IPS-18c (cell line): ENCODE results near the gene NOSIP.
"Not testable (repeated sequence)": the region's sequence is repeated elsewhere in the genome, so short reads cannot be mapped to it uniquely, and the experiment has no call there.

Experiments used
- H3K4me3 ChIP-seq: 2 replicates; pipeline ENCODE4 v1.7.0; 2013; ENCODE audit warnings: low read depth, mild to moderate bottlenecking, low read length, moderate library complexity; ENCODE audit not compliant: insufficient read depth
- H3K9me3 ChIP-seq: one replicate; pipeline ENCODE4 v1.6.1; 2013; ENCODE audit warnings: mild to moderate bottlenecking, low read length, moderate library complexity; ENCODE audit not compliant: control insufficient read depth, insufficient read depth

NOSIP gene

GRCh38 chr19:49580264-49581006 is at the start of gene NOSIP:
Gene NOSIP (minus strand): TSS chr19:49580556. CDS start chr19:49560691, 19,865 bp downstream.
- Histone ChIP-seq H3K9me3 (no peaks in the 10 kb centered on the region), H3K4me3 (peak within 1 kb of the TSS; percentile 85)

GRCh38 chr19:49629659-49630058 is 49.3 kb upstream of the NOSIP start:
- H3K9me3 ChIP-seq = no peaks in the 10 kb centered on the region

GRCh38 chr19:49626226-49626625 is 45.9 kb upstream of the NOSIP start:
- H3K4me3 ChIP-seq = no peak overlapping the region
- H3K9me3 ChIP-seq = no peaks in the 10 kb centered on the region

More at GRCh38 chr19:49629659-49630058, 49.3 kb upstream of the NOSIP start:
- no peak overlapping the region for H3K4me3 ChIP-seq

DNA sequence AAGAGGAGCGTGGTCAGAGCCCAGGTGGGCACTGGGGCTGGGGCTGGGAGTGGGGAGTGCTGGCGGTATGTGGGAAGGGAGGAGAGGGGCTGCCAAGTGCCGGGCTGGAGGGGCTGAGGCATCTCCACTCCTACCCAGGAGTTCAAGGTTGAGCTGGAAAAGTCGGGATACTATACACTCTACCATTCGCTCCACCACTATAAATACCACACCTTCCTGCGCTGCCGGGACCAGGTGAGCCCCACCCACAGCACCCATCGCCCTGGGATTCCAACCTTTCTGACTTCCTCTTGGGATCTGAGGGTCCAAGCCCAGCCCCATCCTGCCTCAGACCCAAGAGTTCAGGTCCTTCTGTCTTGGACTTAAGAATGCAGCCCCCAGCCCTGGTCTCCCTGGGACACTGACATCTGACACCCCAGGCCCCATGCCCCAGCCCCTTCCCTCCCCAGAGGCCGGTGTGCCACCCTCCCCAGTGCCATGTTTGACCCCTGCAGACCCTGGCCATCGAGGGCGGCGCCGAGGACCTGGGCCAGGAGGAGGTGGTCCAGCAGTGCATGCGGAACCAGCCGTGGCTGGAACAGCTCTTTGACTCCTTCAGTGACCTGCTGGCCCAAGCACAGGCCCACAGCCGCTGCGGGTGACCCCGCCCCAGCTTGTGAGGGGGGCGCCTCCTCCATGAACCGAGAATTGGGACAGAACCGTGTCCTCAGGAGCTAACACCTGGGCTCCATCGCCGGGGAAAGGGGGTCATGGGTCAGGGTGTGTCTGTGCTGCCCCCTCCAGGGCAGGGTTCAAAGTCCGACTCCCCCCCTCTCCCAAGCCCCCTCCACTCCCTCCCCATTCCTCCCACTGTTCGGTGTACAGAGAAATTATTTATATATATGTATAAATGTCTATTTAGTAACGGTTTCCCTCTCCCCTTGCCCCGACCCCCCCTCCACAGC is 44.9 kb upstream of the NOSIP start:
- Histone ChIP-seq H3K9me3 (no peaks in the 10 kb centered on the region), H3K4me3 (no peak overlapping the region)

DNA sequence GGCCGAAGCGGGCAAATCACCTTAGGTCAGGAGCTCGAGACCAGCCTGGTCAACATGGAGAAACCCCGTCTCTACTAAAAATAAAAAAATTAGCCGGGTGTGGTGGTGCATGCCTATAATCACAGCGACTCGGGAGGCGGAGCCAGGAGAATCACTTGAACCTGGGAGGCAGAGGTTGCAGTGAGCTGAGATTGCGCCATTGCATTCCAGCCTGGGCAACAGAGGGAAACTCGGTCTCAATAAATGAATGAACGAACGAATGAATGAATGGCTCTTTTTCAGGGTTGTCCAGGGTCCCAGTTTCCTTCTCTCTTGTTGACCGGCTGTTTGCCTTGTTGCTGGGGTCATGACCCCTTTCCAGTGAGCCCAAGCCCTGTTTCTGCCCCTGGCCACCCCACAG is 37.5 kb upstream of the NOSIP start:
- H3K9me3 ChIP-seq, H3K4me3 ChIP-seq: not testable (repeated sequence)

- no peaks in the 10 kb centered on the region for H3K9me3 ChIP-seq
- H3K4me3 ChIP-seq = no peak overlapping the region
Measured at GRCh38 chr19:49616945-49617344, 36.6 kb upstream of the NOSIP start.

DNA sequence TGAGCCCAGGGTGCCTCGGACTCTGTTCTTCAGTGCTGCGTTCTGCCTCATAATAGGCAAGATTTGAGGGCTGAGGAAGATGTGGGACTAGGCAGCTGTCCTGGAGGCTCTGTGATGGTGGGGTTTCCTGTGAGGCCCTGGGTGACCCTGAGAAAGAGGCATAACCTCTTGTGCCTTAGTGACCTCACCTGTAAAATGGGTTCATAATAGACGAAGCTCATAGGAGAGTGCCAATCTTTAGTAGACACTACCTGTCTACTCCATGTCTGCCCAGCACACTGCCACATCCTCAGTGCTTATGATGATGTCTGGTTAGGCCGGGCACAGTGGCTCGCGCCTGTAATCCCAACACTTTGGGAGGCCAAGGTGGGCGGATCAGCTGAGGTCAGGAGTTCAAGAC is 36.2 kb upstream of the NOSIP start:
- Histone ChIP-seq H3K4me3 (no peak overlapping the region), H3K9me3 (no peaks in the 10 kb centered on the region)

DNA sequence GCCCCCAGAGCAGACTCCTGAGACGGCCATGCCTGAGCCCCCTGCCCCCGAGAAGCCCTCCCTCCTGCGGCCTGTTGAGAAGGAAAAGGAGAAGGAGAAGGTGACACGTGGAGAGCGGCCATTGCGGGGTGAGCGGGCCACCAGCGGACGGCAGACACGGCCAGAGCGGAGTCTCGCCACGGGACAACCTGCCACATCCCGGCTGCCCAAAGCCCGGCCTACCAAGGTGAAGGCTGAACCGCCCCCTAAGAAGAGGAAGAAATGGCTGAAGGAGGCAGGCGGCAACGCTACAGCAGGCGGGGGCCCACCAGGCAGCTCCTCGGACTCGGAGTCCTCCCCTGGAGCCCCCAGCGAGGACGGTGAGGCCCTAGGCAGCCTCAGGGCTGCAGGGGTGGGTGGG is 35.5 kb upstream of the NOSIP start:
- Histone ChIP-seq H3K9me3 (no peaks in the 10 kb centered on the region), H3K4me3 (no peak overlapping the region)

- no peaks in the 10 kb centered on the region for H3K9me3 ChIP-seq
- no peak overlapping the region for H3K4me3 ChIP-seq
Measured at GRCh38 chr19:49614096-49614833, 33.9 kb upstream of the NOSIP start.

DNA sequence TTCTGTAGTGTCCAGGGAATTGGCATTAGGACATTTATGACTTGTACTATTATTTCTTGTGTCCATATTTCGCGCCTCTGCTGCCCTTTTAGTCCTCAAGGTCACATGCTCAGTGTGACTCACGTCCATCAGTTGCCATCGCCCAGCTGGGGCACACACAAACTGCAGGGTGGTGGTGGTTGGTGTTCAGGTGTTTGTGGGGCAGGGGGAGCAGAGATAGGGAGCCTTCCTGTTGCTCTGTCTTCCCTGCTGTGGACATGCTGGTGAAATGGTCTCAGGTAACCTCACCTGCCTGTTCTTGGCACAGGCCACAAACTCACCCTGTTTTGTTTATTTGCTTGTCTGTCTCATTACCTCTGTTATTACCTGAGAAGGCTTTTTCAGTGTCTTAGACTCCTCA is 33.0 kb upstream of the NOSIP start:
- no peaks in the 10 kb centered on the region for H3K9me3 ChIP-seq
- no peak overlapping the region for H3K4me3 ChIP-seq

GRCh38 chr19:49609499-49610092 is 29.2 kb upstream of the NOSIP start:
- Histone ChIP-seq H3K4me3 (no peak overlapping the region), H3K9me3 (no peaks in the 10 kb centered on the region)

GRCh38 chr19:49605605-49606004 is 25.2 kb upstream of the NOSIP start:
- Histone ChIP-seq H3K9me3 (no peaks in the 10 kb centered on the region), H3K4me3 (no peak overlapping the region)

- Histone ChIP-seq H3K4me3 (no peak overlapping the region), H3K9me3 (no peaks in the 10 kb centered on the region)
Measured at GRCh38 chr19:49602806-49603205, 22.4 kb upstream of the NOSIP start.

GRCh38 chr19:49601482-49602038 is 21.2 kb upstream of the NOSIP start:
- no peak overlapping the region for H3K4me3 ChIP-seq
- H3K9me3 ChIP-seq = no peaks in the 10 kb centered on the region

- Histone ChIP-seq H3K9me3 (no peaks in the 10 kb centered on the region), H3K4me3 (no peak overlapping the region)
Measured at GRCh38 chr19:49599378-49600295, 19.3 kb upstream of the NOSIP start.

DNA sequence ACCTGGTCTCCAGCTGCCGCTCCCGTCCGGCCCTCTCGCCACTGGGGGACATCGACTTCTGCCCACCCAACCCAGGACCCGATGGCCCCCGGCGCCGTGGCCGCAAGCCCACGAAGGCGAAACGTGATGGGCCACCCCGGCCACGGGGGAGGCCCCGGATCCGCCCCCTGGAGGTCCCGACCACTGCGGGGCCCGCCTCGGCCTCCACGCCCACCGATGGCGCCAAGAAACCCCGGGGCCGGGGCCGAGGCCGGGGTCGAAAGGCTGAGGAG is 17.3 kb upstream of the NOSIP start:
- H3K4me3 ChIP-seq = no peak overlapping the region
- no peaks in the 10 kb centered on the region for H3K9me3 ChIP-seq
